ENCODE data around the gene METTL8.

DNA sequence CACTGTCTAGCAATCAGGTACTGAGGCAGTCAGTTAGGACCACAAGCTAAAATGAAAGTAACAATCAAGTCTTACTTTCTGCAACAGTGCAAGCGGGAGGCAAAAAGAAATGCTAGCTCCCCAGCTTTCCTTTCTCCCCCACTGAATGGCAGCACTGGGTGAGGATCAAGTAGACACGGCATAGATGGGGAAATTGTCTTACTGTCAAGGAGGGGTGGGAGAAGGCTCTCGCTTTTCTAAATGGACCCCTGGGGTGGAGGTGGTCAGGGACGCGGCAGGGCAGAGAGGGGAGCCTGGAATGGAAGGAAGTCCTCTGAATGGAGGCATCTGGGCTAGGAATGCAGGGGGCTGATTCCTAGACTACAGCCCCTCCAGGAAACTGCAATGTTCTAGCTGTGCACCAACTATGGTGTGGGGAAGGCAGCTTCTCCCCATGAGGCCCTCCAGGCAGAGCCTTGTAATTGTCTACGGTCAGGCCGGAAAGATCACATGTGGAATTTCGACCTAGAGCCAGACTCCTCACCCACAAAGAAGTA is 24.3 kb downstream of the METTL8 start:
- TF ChIP-seq, protein P1, sequence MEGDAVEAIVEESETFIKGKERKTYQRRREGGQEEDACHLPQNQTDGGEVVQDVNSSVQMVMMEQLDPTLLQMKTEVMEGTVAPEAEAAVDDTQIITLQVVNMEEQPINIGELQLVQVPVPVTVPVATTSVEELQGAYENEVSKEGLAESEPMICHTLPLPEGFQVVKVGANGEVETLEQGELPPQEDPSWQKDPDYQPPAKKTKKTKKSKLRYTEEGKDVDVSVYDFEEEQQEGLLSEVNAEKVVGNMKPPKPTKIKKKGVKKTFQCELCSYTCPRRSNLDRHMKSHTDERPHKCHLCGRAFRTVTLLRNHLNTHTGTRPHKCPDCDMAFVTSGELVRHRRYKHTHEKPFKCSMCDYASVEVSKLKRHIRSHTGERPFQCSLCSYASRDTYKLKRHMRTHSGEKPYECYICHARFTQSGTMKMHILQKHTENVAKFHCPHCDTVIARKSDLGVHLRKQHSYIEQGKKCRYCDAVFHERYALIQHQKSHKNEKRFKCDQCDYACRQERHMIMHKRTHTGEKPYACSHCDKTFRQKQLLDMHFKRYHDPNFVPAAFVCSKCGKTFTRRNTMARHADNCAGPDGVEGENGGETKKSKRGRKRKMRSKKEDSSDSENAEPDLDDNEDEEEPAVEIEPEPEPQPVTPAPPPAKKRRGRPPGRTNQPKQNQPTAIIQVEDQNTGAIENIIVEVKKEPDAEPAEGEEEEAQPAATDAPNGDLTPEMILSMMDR (IDR thresholded peaks at IDR 0.05): no peak
- no peak for TF ChIP-seq RCOR1 (IDR thresholded peaks at IDR 0.05; ENCODE audit: low read depth, low read length)
- no peak for TF ChIP-seq CEBPB (IDR thresholded peaks at IDR 0.05)
- TF ChIP-seq RAD21 (conservative IDR thresholded peaks at IDR 0.05 in 1 of 2, IDR thresholded peaks at IDR 0.05 in 1 of 2): no peak
- no peak for TF ChIP-seq FOXS1 (CRISPR knock-in tag; IDR thresholded peaks at IDR 0.05)

Data from A549 (cell line).